Osteoblast (primary cell): ENCODE results near the gene YPEL3. TPM values are rescaled to one million over a fixed set of nuclear protein-coding genes. Genes with fewer than 3 reads are reported as not detected.

Experiments
- DNase-seq: peaks from one replicate; pipeline ENCODE4 v3.0.0; 2011; ENCODE audit warnings: low spot score, mixed read lengths; ENCODE audit not compliant: insufficient read length; ENCODE audit errors: missing footprints
- H2AFZ ChIP-seq: 2 replicates; pipeline ENCODE4 v1.6.0; 2011; ENCODE audit warnings: mild to moderate bottlenecking, low read length
- H3K27ac ChIP-seq: 2 replicates; pipeline ENCODE4 v1.5.1; 2011; ENCODE audit warnings: mild to moderate bottlenecking, low read depth, low read length, moderate library complexity
- H3K27me3 ChIP-seq: 2 replicates; pipeline ENCODE4 v1.6.0; 2012; ENCODE audit warnings: mild to moderate bottlenecking, control low read depth, inconsistent platforms, low read length, moderate library complexity; ENCODE audit not compliant: insufficient read depth
- H3K36me3 ChIP-seq: 2 replicates; pipeline ENCODE4 v1.5.1; 2011; ENCODE audit warnings: mild to moderate bottlenecking, low read length, control low read depth, moderate library complexity; ENCODE audit not compliant: insufficient read depth
- H3K4me1 ChIP-seq: 2 replicates; pipeline ENCODE4 v1.5.1; 2011; ENCODE audit warnings: mild to moderate bottlenecking, low read length, control low read depth, moderate library complexity; ENCODE audit not compliant: insufficient read depth
- H3K4me2 ChIP-seq: 2 replicates; pipeline ENCODE4 v1.6.0; 2011; ENCODE audit warnings: mild to moderate bottlenecking, low read length; ENCODE audit not compliant: insufficient read depth
- H3K4me3 ChIP-seq: fragments of 200-600 bp; sonication (generic); 3 replicates; pipeline ENCODE4 v1.5.1; 2012; ENCODE audit warnings: mild to moderate bottlenecking, low read length, inconsistent platforms; ENCODE audit not compliant: insufficient read depth
- H3K79me2 ChIP-seq: 2 replicates; pipeline ENCODE4 v1.6.0; 2012; ENCODE audit warnings: mild to moderate bottlenecking, low read length, control low read depth, inconsistent platforms; ENCODE audit not compliant: insufficient read depth
- H3K9me3 ChIP-seq: 2 replicates; pipeline ENCODE4 v1.5.1; 2011; ENCODE audit warnings: low read depth, low read length, control low read depth
- H4K20me1 ChIP-seq: 2 replicates; pipeline ENCODE4 v1.6.0; 2012; ENCODE audit warnings: mild to moderate bottlenecking, low read length, control low read depth; ENCODE audit not compliant: insufficient read depth
- total RNA-seq: library from RNA; depleted of rRNA; stranded (reverse); fragments of >200 nt; gene quantifications from 2 replicates; pipeline ENCODE4 v1.2.3, GENCODE V29; 2012
- TF ChIP-seq, protein P1 (sequence below): IDR thresholded peaks from 2 replicates; pipeline ENCODE4 v1.5.1; 2011; ENCODE audit warnings: mild to moderate bottlenecking, low read depth, low read length, moderate library complexity; ENCODE audit errors: extremely low read depth

YPEL3 gene
- total RNA-seq, 1 donor, result 28.2 TPM

DNA sequence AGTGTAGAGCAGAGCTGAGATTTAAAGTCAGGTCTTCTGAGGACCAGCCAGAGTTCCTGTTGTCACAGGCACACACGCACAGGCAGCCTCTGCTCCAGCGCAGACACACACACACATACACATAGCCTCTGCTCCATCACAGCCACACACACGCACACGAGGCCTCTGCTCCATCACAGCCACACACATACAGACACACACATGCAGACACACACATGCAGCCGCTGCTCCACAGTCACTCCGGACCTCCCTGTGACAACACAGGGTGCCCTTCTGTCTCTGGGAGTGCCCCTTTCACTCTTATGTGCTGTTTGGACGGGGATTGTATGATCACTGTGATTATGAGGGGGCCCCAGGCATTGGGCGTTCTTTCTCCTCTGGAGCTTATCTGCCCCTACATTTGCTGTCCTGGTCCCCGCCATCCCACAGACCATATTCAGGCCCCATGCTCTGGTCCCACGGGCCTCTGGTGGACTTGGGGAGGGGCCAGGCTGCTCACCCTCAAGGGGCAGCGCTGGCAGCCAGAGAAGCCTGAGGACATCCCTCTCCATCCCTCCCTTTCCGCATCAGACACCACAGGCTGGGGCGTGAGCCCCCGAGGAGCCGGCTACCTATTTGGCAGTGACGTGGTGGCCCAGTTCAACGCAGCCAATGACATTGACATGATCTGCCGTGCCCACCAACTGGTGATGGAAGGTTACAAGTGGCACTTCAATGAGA is 11.8 kb downstream of the YPEL3 start:
- Histone ChIP-seq H3K4me3 (no peak overlapping the region), H3K27me3 (no peaks in the 10 kb centered on the region), H3K4me2 (no peak overlapping the region), H2AFZ (no peak overlapping the region), H3K27ac (no peak overlapping the region), H3K79me2 (peaks cover 30% of the 10 kb centered on the region), H3K4me1 (no peaks in the 10 kb centered on the region), H4K20me1 (peaks cover 4% of the 10 kb centered on the region), H3K36me3 (peaks cover 56% of the 10 kb centered on the region), H3K9me3 (no peaks in the 10 kb centered on the region)
- TF ChIP-seq, protein P1, sequence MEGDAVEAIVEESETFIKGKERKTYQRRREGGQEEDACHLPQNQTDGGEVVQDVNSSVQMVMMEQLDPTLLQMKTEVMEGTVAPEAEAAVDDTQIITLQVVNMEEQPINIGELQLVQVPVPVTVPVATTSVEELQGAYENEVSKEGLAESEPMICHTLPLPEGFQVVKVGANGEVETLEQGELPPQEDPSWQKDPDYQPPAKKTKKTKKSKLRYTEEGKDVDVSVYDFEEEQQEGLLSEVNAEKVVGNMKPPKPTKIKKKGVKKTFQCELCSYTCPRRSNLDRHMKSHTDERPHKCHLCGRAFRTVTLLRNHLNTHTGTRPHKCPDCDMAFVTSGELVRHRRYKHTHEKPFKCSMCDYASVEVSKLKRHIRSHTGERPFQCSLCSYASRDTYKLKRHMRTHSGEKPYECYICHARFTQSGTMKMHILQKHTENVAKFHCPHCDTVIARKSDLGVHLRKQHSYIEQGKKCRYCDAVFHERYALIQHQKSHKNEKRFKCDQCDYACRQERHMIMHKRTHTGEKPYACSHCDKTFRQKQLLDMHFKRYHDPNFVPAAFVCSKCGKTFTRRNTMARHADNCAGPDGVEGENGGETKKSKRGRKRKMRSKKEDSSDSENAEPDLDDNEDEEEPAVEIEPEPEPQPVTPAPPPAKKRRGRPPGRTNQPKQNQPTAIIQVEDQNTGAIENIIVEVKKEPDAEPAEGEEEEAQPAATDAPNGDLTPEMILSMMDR, result no peak
- peak; percentile 66 for DNase-seq

GRCh38 chr16:30083216-30084055 is 12.6 kb downstream of the YPEL3 start:
- Histone ChIP-seq H3K9me3 (no peaks in the 10 kb centered on the region), H3K4me3 (no peak overlapping the region), H3K27me3 (no peaks in the 10 kb centered on the region), H3K79me2 (peaks cover 38% of the 10 kb centered on the region), H3K36me3 (peaks cover 62% of the 10 kb centered on the region), H2AFZ (no peak overlapping the region), H4K20me1 (peaks cover 8% of the 10 kb centered on the region), H3K4me1 (no peaks in the 10 kb centered on the region), H3K27ac (no peak overlapping the region), H3K4me2 (no peak overlapping the region)
- TF ChIP-seq, protein P1, result no peak
- peak; percentile 39 for DNase-seq

GRCh38 chr16:30082545-30083090 is 13.4 kb downstream of the YPEL3 start:
- peaks cover 5% of the 10 kb centered on the region for H3K4me1 ChIP-seq
- H3K27ac ChIP-seq, result no peak overlapping the region
- H3K4me3 ChIP-seq, result no peak overlapping the region
- H2AFZ ChIP-seq, result no peak overlapping the region
- H4K20me1 ChIP-seq, result peaks cover 16% of the 10 kb centered on the region
- TF ChIP-seq, protein P1, result no peak
- peaks cover 70% of the 10 kb centered on the region for H3K36me3 ChIP-seq
- peak; percentile 78 for DNase-seq
- H3K9me3 ChIP-seq, result no peaks in the 10 kb centered on the region
- no peak overlapping the region for H3K4me2 ChIP-seq
- H3K27me3 ChIP-seq, result no peaks in the 10 kb centered on the region
- peaks cover 46% of the 10 kb centered on the region for H3K79me2 ChIP-seq

- H3K27me3 ChIP-seq, result no peaks in the 10 kb centered on the region
- no peak overlapping the region for H3K27ac ChIP-seq
- no peak overlapping the region for H3K4me3 ChIP-seq
- no peaks in the 10 kb centered on the region for H3K9me3 ChIP-seq
- peaks cover 70% of the 10 kb centered on the region for H3K79me2 ChIP-seq
- TF ChIP-seq, protein P1, result no peak
- peak; percentile 21 for DNase-seq
- peaks cover 17% of the 10 kb centered on the region for H3K4me1 ChIP-seq
- H3K4me2 ChIP-seq, result no peak overlapping the region
- peaks cover 28% of the 10 kb centered on the region for H4K20me1 ChIP-seq
- no peak overlapping the region for H2AFZ ChIP-seq
- H3K36me3 ChIP-seq, result peaks cover 60% of the 10 kb centered on the region
Observed at GRCh38 chr16:30079480-30079879, 16.5 kb downstream of the YPEL3 start.
